Endothelial cell of umbilical vein (primary cell): Measurements from ENCODE around the gene STK10. TPM values are rescaled to one million over a fixed set of nuclear protein-coding genes. Genes with fewer than 3 reads are reported as not detected.

Experiments used
- BruUV-seq: library from RNA; stranded (reverse); fragments of 400-500 nt; replicated peaks from 2 replicates; lab custom pipeline; 2021; lab: Mats Ljungman, UMichigan
- CTCF ChIA-PET: fragments of 300-600, 350-600 bp; sonication (Branson Sonifier 250); formaldehyde crosslinking; loops from one replicate; lab custom pipeline; 2021; ENCODE audit warnings: antibody characterized with exemption, inconsistent platforms; lab: Charles Lee
- POLR2A ChIA-PET: fragments of 300-600, 350-600 bp; sonication (Branson Sonifier 250); formaldehyde crosslinking; loops from one replicate; lab custom pipeline; 2021; ENCODE audit warnings: antibody characterized with exemption, inconsistent platforms; lab: Charles Lee
- DNase-seq: peaks from one replicate; pipeline ENCODE4 v3.0.0-alpha.2; 2011; ENCODE audit warnings: low read depth, low spot score
- FAIRE-seq: peaks from 2 replicates; lab custom pipeline; 2011; peaks lifted over from hg19 to GRCh38; lab: Jason Lieb, UNC
- H2AFZ ChIP-seq: 2 replicates; pipeline ENCODE4 v1.6.0; 2012; ENCODE audit warnings: low read depth, low read length, control low read depth, inconsistent platforms
- H3K27ac ChIP-seq: 2 replicates; pipeline ENCODE4 v1.5.1; 2011; ENCODE audit warnings: low read depth, mild to moderate bottlenecking, control low read depth, low read length, moderate library complexity; ENCODE audit not compliant: insufficient read depth
- H3K27me3 ChIP-seq, 2 experiments: 2 replicates each; pipeline versions ENCODE4 v1.6.0 to v1.6.1; 2011; ENCODE audit warnings: low read length in 2 of 2, mixed read lengths in 1 of 2; ENCODE audit not compliant: control insufficient read depth in 2 of 2, insufficient read depth in 2 of 2
- H3K36me3 ChIP-seq, 2 experiments: 2 replicates in 1 of 2; 3 replicates in 1 of 2; pipeline ENCODE4 v1.5.1; 2011; ENCODE audit warnings: low read length in 2 of 2, mild to moderate bottlenecking in 1 of 2, moderate library complexity in 1 of 2; ENCODE audit not compliant: control insufficient read depth in 2 of 2, insufficient read depth in 2 of 2; ENCODE audit errors: extremely low read depth in 1 of 2
- H3K4me1 ChIP-seq: 3 replicates; pipeline ENCODE4 v1.5.1; 2011; ENCODE audit warnings: mild to moderate bottlenecking, low read length; ENCODE audit not compliant: control insufficient read depth, insufficient read depth; ENCODE audit errors: extremely low read depth
- H3K4me2 ChIP-seq: 2 replicates; pipeline ENCODE4 v1.6.1; 2011; ENCODE audit warnings: low read length, control low read depth, mixed read lengths; ENCODE audit not compliant: insufficient read depth
- H3K4me3 ChIP-seq, 3 experiments: fragments of 200-600 bp in 1 of 3; sonication (generic), shearing (Covaris generic) in 1 of 3; replicated peaks in 1 of 3; 2 replicates each; pipeline ENCODE4 v1.5.1; 2011 to 2016; ENCODE audit warnings: control low read depth in 3 of 3, low read length in 3 of 3, mild to moderate bottlenecking in 2 of 3, inconsistent platforms in 1 of 3, low read depth in 1 of 3, moderate library complexity in 1 of 3; ENCODE audit not compliant: insufficient read depth in 1 of 3
- H3K79me2 ChIP-seq: 2 replicates; pipeline ENCODE4 v1.6.0; 2012; ENCODE audit warnings: low read length, inconsistent platforms; ENCODE audit not compliant: control insufficient read depth, insufficient read depth
- H3K9ac ChIP-seq: replicated peaks from 2 replicates; pipeline ENCODE3; 2011; ENCODE audit warnings: low read length, control low read depth; ENCODE audit not compliant: insufficient read depth; ENCODE audit errors: extremely low read depth
- H3K9me1 ChIP-seq: replicated peaks from 3 replicates; pipeline ENCODE4 v1.6.0; 2011; ENCODE audit warnings: mild to moderate bottlenecking, low read length; ENCODE audit not compliant: control insufficient read depth, insufficient read depth; ENCODE audit errors: extremely low read depth
- H3K9me3 ChIP-seq: replicated peaks from 2 replicates; pipeline ENCODE4 v1.5.1; 2012; ENCODE audit warnings: low read length, inconsistent platforms; ENCODE audit not compliant: control insufficient read depth, insufficient read depth
- H4K20me1 ChIP-seq: replicated peaks from 2 replicates; pipeline ENCODE3; 2011; ENCODE audit warnings: mild to moderate bottlenecking, low read length; ENCODE audit not compliant: control insufficient read depth, insufficient read depth; ENCODE audit errors: extremely low read depth
- EZH2 ChIP-seq: IDR thresholded peaks from 2 replicates; pipeline ENCODE4 v1.6.1; 2012; ENCODE audit warnings: borderline replicate concordance, low read depth, mild to moderate bottlenecking, moderate library complexity, low read length, inconsistent platforms; ENCODE audit not compliant: severe bottlenecking
- FOS ChIP-seq: IDR thresholded peaks from 2 replicates; pipeline ENCODE4 v1.6.1; 2011; ENCODE audit warnings: mild to moderate bottlenecking, low read length, moderate library complexity, borderline replicate concordance; ENCODE audit not compliant: insufficient read depth
- POLR2A ChIP-seq: IDR thresholded peaks from 2 replicates; pipeline ENCODE4 v1.6.1; 2012; ENCODE audit warnings: low read depth, mild to moderate bottlenecking, control low read depth, low read length
- POLR2AphosphoS5 ChIP-seq: IDR thresholded peaks from 2 replicates; pipeline ENCODE4 v1.6.1; 2012; ENCODE audit warnings: low read depth, mild to moderate bottlenecking, control low read depth, low read length, moderate library complexity; ENCODE audit not compliant: insufficient read depth
- dilution Hi-C: fragments of 300-500 bp; cut with MboI; formaldehyde crosslinking; loops from one replicate; pipeline ENCODE4 v1.15.0; 2019; ENCODE audit warnings: low sequenced_read_pairs; ENCODE audit not compliant: extremely low pct_ligation_motif_present
- intact Hi-C: fragments of 100-400 bp; cut with micrococcal nuclease; formaldehyde crosslinking; loops from one replicate; pipeline ENCODE4 v1.10.0; 2022
- polyA plus RNA-seq, 4 experiments: library from polyadenylated mRNA; depleted of rRNA in 3 of 4; stranded (reverse) in 3 of 4; unstranded in 1 of 4; fragments of >200 nt; gene quantifications; 2 replicates each; pipeline versions ENCODE4 v1.2.1 to v1.2.3, GENCODE V29; 2011 to 2012; ENCODE audit warnings: missing spikeins in 1 of 4
- total RNA-seq: library from RNA; stranded (reverse); gene quantifications from 2 replicates; pipeline ENCODE4 v1.2.3, GENCODE V29; 2021

Gene STK10
- total and polyA plus RNA-seq, 2 donors (not counting 3 experiments of a cell fraction or from before 2014, with no cell fraction given) = 16.9 to 47.2 TPM

DNA sequence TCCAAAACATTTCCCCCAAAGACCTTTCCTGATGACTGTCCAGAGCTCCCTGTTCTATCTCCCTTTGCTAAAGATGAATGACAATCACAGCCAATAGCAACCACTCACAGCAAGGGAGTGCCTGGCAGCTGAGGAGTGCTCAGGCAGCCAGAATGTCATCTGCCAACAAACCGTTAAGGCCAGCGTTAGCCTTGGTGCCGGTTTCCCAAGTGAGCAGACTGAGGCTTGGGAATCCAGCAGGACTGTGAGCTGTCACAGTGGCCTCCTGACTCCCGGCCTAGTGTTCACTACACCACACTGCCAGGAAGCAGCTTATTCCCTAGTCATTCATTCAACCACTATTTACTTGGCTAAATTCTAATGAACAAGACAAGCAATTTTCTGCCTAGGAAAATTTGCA is 24.7 kb downstream of the STK10 start:
- Histone ChIP-seq H3K4me3 (no peak overlapping the region), H3K4me2 (no peak overlapping the region), H3K36me3 (no peaks in the 10 kb centered on the region), H3K9me1 (no peaks in the 10 kb centered on the region), H3K27me3 (no peaks in the 10 kb centered on the region), H2AFZ (no peak overlapping the region), H4K20me1 (no peaks in the 10 kb centered on the region), H3K9ac (no peak overlapping the region), H3K27ac (no peak overlapping the region), H3K9me3 (no peaks in the 10 kb centered on the region), H3K4me1 (no peaks in the 10 kb centered on the region), H3K79me2 (no peaks in the 10 kb centered on the region)
- intact Hi-C loops = no loop called here
- FAIRE-seq (no peak), DNase-seq (no peak)
- no TSS peak for BruUV-seq
- POLR2A ChIA-PET = no interaction called here
- CTCF ChIA-PET = interaction anchor here (1.6 to 3.5 kb wide), 4 partner anchors 10 to 57 kb away, joined by 4 to 18 read pairs (median 8); partner anchors contain the start of gene STK10
- dilution Hi-C loops = no loop called here
- TF ChIP-seq POLR2AphosphoS5 = no peak
- TF ChIP-seq POLR2A = no peak

DNA sequence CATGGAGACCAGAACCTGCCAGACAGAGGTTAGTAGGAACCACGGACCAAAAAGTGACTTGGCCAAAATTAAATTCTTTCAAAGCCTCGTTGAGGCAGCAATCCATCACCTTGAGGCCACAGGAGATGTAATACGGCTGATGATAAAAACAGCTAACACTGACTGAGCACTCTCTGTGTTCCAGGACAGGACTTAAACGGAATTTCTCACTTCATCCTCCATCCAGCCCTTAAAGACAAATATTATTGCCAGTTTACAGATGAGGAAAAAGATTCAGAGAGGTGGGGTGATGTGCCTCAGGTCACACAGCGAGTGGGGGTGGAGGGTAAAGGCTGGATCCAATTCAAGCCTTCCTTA is 25.1 kb downstream of the STK10 start:
- DNase-seq (no peak), FAIRE-seq (no peak)
- H3K4me2 ChIP-seq = no peak overlapping the region
- no peaks in the 10 kb centered on the region for H3K9me1 ChIP-seq
- H3K4me1 ChIP-seq = no peaks in the 10 kb centered on the region
- TF ChIP-seq FOS (no peak), EZH2 (no peak)
- no peaks in the 10 kb centered on the region for H3K79me2 ChIP-seq
- ChIA-PET POLR2A (no interaction called here), CTCF (interaction anchor here (0.6 to 3.5 kb wide), 6 partner anchors 10 to 57 kb away, joined by 3 to 18 read pairs (median 6); partner anchors contain the start of gene STK10)
- no peaks in the 10 kb centered on the region for H3K27me3 ChIP-seq
- H2AFZ ChIP-seq = no peak overlapping the region
- intact Hi-C loops = loop anchor here (1.0 kb wide), 1 partner anchor 25 kb away; the partner anchor contains the start of gene STK10
- no peaks in the 10 kb centered on the region for H4K20me1 ChIP-seq
- BruUV-seq = no TSS peak
- H3K27ac ChIP-seq = no peak overlapping the region
- H3K4me3 ChIP-seq = no peak overlapping the region
- dilution Hi-C loops = no loop called here
- no peaks in the 10 kb centered on the region for H3K36me3 ChIP-seq
- H3K9ac ChIP-seq = no peak overlapping the region
- H3K9me3 ChIP-seq = no peaks in the 10 kb centered on the region
